HG03558 (cell line): ENCODE data around the gene SMTN.

ENCODE experiments used
- ATAC-seq: cut with Tn5 transposase; IDR thresholded peaks from one replicate; pipeline ENCODE4 v1.9.1; 2021; ENCODE audit warnings: moderate number of reproducible peaks; ENCODE audit not compliant: unreplicated experiment; ENCODE audit errors: extremely low read depth

Gene SMTN

DNA sequence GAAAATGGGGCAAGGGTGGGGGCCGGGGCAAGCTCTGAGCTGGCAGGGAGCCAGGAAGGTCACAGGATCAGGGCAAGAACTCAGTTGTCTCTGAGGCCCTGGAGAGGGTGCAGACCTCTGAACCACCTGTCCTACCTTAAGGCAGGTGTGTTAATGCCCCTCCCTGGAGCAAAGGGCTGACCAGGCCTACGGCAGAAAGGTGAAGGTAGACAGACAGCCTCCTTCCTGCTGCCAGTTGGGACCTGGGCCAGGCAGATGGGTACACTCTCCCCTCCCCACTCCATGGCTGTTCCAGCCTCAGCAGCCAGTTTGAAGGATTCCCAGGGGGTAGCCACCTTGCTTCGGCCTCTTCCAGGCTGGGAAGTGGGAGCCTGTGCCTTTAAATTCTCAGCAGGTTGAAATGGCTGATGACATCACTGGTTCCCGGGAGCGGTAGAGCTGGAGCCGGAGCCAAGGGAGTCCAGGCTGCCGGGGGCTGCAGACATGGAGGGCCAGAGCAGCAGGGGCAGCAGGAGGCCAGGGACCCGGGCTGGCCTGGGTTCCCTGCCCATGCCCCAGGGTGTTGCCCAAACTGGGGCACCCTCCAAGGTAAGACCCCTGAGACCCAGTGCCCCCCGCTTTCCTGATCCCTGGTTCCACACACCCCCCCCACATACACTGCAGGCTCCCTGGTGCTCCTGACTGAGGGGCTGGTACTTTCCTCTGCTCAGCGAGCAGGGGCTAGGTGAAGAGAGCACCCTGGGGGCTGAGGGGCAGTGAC, 41.6 kb downstream of the SMTN start, which contains the start of gene INPP5J:
Gene INPP5J, plus strand, starts transcription at position 435 of the 760 bp plus-strand sequence. Its CDS starts 49 bp downstream, at position 484.
- no peak for ATAC-seq

DNA sequence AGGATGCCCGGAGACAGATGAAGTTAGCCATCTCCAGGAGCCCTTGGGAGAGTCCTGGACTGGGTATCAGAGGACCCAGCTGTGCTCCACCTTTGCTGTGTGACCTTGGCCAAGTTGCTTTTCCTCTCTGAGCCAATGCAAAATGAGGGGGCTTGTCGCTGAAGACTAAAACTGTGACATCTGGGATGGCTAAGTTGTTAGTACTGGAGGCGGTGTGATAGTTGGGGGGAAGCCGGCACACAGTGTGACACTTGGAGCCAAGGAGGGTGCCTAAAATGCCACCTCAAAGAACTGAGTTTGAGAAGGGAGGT, 42.1 kb downstream of the SMTN start:
- ATAC-seq: no peak

DNA sequence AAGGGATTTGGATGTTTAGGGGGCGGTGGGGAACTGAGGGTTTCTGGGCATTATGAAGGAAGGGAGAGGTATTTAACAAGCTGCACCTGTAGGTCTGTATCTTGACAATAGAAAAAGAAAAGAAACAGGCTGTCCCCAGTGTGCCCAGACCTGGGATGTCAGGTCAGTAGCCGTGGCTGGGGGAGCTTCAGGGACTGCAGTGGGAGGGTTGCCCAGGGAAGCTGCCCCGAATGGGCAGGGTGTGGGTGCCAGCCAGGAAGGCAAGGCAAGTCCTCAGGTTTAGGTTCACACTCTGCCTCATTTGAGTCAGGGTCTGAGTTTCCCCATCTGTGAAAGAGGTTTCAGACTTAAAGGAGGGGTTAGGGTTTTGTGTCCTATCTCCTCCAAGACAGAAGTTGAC, 43.2 kb downstream of the SMTN start:
- no peak for ATAC-seq

- no peak for ATAC-seq
These were observed 43.8 kb downstream of the SMTN start for GRCh38 chr22:31124811-31125465.

DNA sequence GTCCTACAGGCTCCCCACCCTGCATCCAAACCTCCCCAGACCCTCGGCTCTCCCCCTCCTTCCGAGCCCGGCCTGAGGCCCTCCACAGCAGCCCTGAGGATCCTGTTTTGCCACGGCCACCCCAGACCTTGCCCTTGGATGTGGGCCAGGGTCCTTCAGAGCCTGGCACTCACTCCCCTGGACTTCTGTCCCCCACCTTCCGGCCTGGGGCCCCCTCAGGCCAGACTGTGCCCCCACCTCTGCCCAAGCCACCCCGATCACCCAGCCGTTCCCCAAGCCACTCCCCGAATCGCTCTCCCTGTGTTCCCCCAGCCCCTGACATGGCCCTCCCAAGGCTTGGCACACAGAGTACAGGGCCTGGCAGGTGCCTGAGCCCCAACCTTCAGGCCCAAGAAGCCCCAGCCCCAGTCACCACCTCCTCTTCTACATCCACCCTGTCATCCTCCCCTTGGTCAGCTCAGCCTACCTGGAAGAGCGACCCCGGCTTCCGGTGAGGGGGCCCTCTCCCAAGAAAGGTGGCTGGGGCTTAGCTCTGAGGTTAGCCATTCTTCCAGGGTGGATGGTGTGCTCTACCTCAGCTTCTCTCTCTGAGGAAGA, 44.5 kb downstream of the SMTN start:
- ATAC-seq: no peak

GRCh38 chr22:31126128-31126868, 45.2 kb downstream of the SMTN start:
- no peak for ATAC-seq

- ATAC-seq: no peak
These were observed 45.7 kb downstream of the SMTN start for GRCh38 chr22:31126869-31127175.

DNA sequence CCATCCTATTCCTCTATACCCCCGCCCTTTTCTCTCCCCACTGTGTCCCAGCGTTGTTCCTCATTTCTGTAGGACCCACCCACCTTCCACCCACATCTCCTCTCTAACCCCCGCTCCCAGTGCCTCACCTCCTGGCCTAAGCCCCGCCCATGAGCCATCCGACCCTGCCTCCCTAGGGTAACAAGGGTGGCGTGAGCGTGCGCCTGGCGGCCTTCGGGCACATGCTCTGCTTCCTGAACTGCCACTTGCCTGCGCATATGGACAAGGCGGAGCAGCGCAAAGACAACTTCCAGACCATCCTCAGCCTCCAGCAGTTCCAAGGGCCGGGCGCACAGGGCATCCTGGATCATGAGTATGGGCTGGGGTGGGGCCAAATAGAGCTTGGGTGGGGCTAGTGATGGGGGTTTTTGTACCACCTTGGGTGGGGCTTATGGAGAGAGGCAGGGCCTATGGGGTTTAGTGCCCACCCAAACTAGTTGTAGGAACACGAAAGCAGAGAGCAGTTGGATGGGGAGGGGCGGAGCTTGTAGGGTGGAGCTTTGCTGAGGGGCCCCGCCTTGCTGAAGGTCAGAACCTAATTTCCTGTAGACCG, 46.2 kb downstream of the SMTN start:
- no peak for ATAC-seq

GRCh38 chr22:31128156-31128555, 47.0 kb downstream of the SMTN start:
- ATAC-seq: no peak

- no peak for ATAC-seq
These were observed 49.8 kb downstream of the SMTN start for GRCh38 chr22:31130873-31131272.

DNA sequence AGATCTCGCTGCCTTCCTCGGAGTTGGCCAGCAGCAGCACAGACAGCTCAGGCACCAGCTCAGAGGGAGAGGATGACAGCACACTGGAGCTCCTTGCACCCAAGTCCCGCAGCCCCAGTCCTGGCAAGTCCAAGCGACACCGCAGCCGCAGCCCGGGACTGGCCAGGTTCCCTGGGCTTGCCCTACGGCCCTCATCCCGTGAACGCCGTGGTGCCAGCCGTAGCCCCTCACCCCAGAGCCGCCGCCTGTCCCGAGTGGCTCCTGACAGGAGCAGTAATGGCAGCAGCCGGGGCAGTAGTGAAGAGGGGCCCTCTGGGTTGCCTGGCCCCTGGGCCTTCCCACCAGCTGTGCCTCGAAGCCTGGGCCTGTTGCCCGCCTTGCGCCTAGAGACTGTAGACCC, 52.8 kb downstream of the SMTN start:
- ATAC-seq: no peak

DNA sequence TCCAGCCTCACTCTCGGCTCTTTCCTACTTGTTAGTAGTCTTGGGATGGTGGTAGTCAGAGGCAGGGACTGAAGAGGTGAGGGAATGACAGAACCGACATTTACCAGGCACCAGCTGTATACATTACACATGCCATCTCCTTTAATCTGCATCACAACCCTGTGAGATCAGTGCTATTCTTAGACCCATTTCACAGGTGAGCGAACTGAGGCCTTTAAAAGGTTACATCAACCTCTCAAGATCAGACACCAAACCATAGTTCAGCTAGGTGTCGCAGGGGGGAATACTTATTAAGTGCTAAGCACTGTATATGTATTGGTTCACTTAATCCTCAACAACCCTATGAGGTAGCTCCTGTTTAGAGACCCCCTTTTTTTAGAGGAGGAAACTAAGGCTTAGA, 53.6 kb downstream of the SMTN start:
- no peak for ATAC-seq

DNA sequence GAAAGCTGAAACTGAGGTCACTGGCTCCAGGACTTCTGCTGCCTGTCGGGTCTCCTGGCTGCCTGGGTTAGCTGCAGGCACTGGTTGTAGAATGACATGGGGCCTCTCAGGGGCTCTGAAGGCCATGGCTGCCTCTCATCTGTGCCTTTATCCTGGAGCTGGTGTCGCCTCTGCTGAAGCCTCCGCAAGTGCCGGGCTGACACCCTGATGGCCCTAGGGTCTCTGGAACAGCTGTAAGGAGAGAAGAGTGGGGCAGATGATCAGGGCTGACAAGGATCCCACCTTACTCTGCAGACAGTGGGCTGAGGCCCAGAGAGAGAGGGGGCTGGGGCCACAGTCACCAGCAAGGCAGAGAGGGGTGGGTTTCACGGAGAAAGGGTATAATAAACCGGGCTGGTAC, 54.6 kb downstream of the SMTN start:
- ATAC-seq: no peak

GRCh38 chr22:31136155-31136554, 55.0 kb downstream of the SMTN start:
- ATAC-seq: no peak

GRCh38 chr22:31136711-31137110, 55.6 kb downstream of the SMTN start:
- ATAC-seq: no peak

GRCh38 chr22:31137721-31138120, 56.6 kb downstream of the SMTN start:
- ATAC-seq: no peak

DNA sequence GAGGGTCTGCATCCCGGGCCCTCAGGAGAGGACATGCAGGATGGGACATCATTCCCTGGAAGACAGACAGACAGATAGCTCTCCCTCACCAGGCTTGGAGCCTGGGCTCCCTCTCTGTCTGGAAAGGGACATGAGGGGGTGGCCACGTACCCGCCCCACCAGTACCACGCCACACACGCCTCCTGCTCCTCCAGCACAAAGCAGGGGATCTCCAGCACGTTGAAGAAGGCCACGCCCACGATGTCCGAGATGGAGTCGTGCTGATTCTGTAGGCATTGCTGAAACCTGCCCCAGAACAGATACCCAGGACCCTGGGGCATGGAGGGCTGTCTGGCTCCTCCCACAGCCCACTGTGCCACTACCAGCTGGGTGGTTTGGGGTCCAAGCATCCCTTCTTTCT, 57.0 kb downstream of the SMTN start:
- no peak for ATAC-seq

DNA sequence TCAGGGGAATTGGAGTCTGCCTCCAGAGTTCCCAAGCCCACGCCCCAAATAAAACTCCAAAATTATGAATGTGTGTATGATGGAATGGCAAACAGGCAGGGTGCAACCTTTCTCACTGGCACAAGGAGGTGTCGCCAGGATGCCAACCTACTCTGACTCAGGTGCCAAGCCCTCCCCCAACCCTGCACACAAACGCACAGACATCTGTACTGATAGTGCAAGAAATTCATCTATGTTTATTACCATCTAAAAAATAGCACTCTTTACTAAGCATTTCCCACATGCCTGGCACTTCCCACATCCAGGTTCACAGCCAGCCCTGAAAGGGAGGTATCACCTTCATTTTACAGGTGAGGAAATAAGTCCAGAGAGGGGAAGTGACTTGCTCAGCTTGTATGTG, 57.9 kb downstream of the SMTN start:
- no peak for ATAC-seq

GRCh38 chr22:31139866-31140716, 59.0 kb downstream of the SMTN start, which contains the start of gene PLA2G3:
Gene PLA2G3 (minus strand): TSS chr22:31140508. CDS start chr22:31140354, 154 bp downstream.
- ATAC-seq: no peak

- no peak for ATAC-seq
These were observed 59.6 kb downstream of the SMTN start for GRCh38 chr22:31140746-31141145.
